ENCODE measurements around the gene MDC1.

MDC1 gene

GRCh38 chr6:30742316-30743098 lies 25.4 kb upstream of the MDC1 start, which contains the start of gene FLOT1:
TSS of gene FLOT1 (minus strand) at chr6:30742687. CDS start at chr6:30742189, 498 bp downstream.
- no peak for TF ChIP-seq CTCF (IDR thresholded peaks at IDR 0.05; ENCODE audit: extremely low read depth, missing control alignments)
- DNase-seq (ENCODE audit: low spot score), result peak; percentile 97

- TF ChIP-seq CTCF (IDR thresholded peaks at IDR 0.05; ENCODE audit: extremely low read depth, missing control alignments), result no peak
- DNase-seq (ENCODE audit: low spot score), result no peak
Observed at GRCh38 chr6:30741789-30742315, 24.8 kb upstream of the MDC1 start.

GRCh38 chr6:30741063-30741779 lies 24.1 kb upstream of the MDC1 start:
- TF ChIP-seq CTCF (IDR thresholded peaks at IDR 0.05; ENCODE audit: extremely low read depth, missing control alignments), result no peak

GRCh38 chr6:30740540-30740870 lies 23.4 kb upstream of the MDC1 start:
- no peak for DNase-seq (ENCODE audit: low spot score)
- TF ChIP-seq CTCF (IDR thresholded peaks at IDR 0.05; ENCODE audit: extremely low read depth, missing control alignments), result no peak

More at GRCh38 chr6:30741063-30741779, 24.1 kb upstream of the MDC1 start:
- no peak for DNase-seq (ENCODE audit: low spot score)

GRCh38 chr6:30738532-30738931 lies 21.5 kb upstream of the MDC1 start:
- no peak for DNase-seq (ENCODE audit: low spot score)
- TF ChIP-seq CTCF (IDR thresholded peaks at IDR 0.05; ENCODE audit: extremely low read depth, missing control alignments), result no peak

- TF ChIP-seq CTCF (IDR thresholded peaks at IDR 0.05; ENCODE audit: extremely low read depth, missing control alignments), result no peak
- DNase-seq (ENCODE audit: low spot score), result peak; percentile 41
Observed at GRCh38 chr6:30735668-30736314, 18.7 kb upstream of the MDC1 start.

All from GM20000 (cell line).